GM06990 (cell line): ENCODE measurements around the gene HBG2.

Experiments used
- DNase-seq: peaks from one replicate; pipeline ENCODE4 v3.0.0-alpha.2; 2011; ENCODE audit not compliant: insufficient read length; ENCODE audit errors: extremely low read depth
- H3K27me3 ChIP-seq: replicated peaks from 2 replicates; pipeline ENCODE4 v1.6.0; 2011; ENCODE audit warnings: low read length; ENCODE audit not compliant: control insufficient read depth, insufficient read depth
- H3K36me3 ChIP-seq: 2 replicates; pipeline ENCODE4 v1.5.1; 2011; ENCODE audit warnings: low read length; ENCODE audit not compliant: control insufficient read depth, insufficient read depth
- H3K4me3 ChIP-seq: replicated peaks from 2 replicates; pipeline ENCODE4 v1.5.1; 2011; ENCODE audit warnings: low read depth, mild to moderate bottlenecking, control low read depth, low read length
- CTCF ChIP-seq: IDR thresholded peaks from 2 replicates; pipeline ENCODE4 v1.5.1; 2011; ENCODE audit warnings: low read length, control low read depth, mild to moderate bottlenecking, inconsistent platforms; ENCODE audit not compliant: insufficient read depth, poor library complexity, severe bottlenecking

HBG2 gene

GRCh38 chr11:5240458-5240857 lies 14.1 kb downstream of the HBG2 start:
- no peak overlapping the region for H3K4me3 ChIP-seq
- DNase-seq, result no peak
- H3K36me3 ChIP-seq, result no peaks in the 10 kb centered on the region
- H3K27me3 ChIP-seq, result no peaks in the 10 kb centered on the region
- no peak for TF ChIP-seq CTCF

GRCh38 chr11:5240056-5240455 lies 14.5 kb downstream of the HBG2 start:
- no peak for TF ChIP-seq CTCF
- no peak overlapping the region for H3K4me3 ChIP-seq
- DNase-seq, result no peak
- H3K36me3 ChIP-seq, result no peaks in the 10 kb centered on the region
- no peaks in the 10 kb centered on the region for H3K27me3 ChIP-seq

GRCh38 chr11:5239046-5239445 lies 15.5 kb downstream of the HBG2 start:
- Histone ChIP-seq H3K27me3 (no peaks in the 10 kb centered on the region), H3K4me3 (no peak overlapping the region), H3K36me3 (no peaks in the 10 kb centered on the region)
- no peak for DNase-seq
- no peak for TF ChIP-seq CTCF

- no peak for DNase-seq
- TF ChIP-seq CTCF, result no peak
- Histone ChIP-seq H3K27me3 (no peaks in the 10 kb centered on the region), H3K4me3 (no peak overlapping the region), H3K36me3 (no peaks in the 10 kb centered on the region)
Measured at GRCh38 chr11:5238486-5238885, 16.1 kb downstream of the HBG2 start.

GRCh38 chr11:5237420-5237819 lies 17.2 kb downstream of the HBG2 start:
- no peak for DNase-seq
- Histone ChIP-seq H3K27me3 (no peaks in the 10 kb centered on the region), H3K36me3 (no peaks in the 10 kb centered on the region), H3K4me3 (no peak overlapping the region)
- TF ChIP-seq CTCF, result no peak

GRCh38 chr11:5235364-5236095 lies 19.1 kb downstream of the HBG2 start:
- TF ChIP-seq CTCF, result no peak
- DNase-seq, result no peak
- no peaks in the 10 kb centered on the region for H3K27me3 ChIP-seq
- no peak overlapping the region for H3K4me3 ChIP-seq
- no peaks in the 10 kb centered on the region for H3K36me3 ChIP-seq
